ENCODE measurements around the gene UBASH3A. TPM values are rescaled to one million over a fixed set of nuclear protein-coding genes. Genes with fewer than 3 reads are reported as not detected.

Gene UBASH3A
- total RNA-seq, 5 donors from 2014 or later (not counting 1 experiment from before 2014, with no cell fraction given), result 59.1 to 98.8 (median 80.5) TPM

- ChIA-PET POLR2A (no interaction called here), CTCF (no interaction called here)
- Histone ChIP-seq H3K4me1 (ENCODE audit: control insufficient read depth in 1 of 2, extremely low read depth in 1 of 2, insufficient read depth in 2 of 2, low read length in 2 of 2) (peaks cover 9 to 17% of the 10 kb centered on the region in 2 experiments), H3K9me3 (no peaks in the 10 kb centered on the region), H3K27ac (ENCODE audit: low read length) (no peak overlapping the region), H3K4me3 (ENCODE audit: control insufficient read depth in 1 of 2, extremely low read depth in 1 of 2, low read length in 1 of 2) (no peak overlapping the region), H3K27me3 (replicated peaks in 1 of 2; ENCODE audit: control insufficient read depth in 2 of 2, extremely low read depth in 1 of 2, insufficient read depth in 2 of 2, low read length in 1 of 2) (peaks cover 0 to 17% of the 10 kb centered on the region in 2 experiments), H3K36me3 (ENCODE audit: control insufficient read depth in 2 of 2, extremely low read depth in 1 of 2, insufficient read depth in 1 of 2, low read length in 1 of 2) (no peaks in the 10 kb centered on the region)
- peak overlapping the region in 1 of 2 donors; percentile 39 for H3K27ac Mint-ChIP-seq
- WGBS (ENCODE audit: insufficient coverage), result 50% methylated on average over 2 of the region's 8 CpGs
- no peaks in the 10 kb centered on the region for H3K9me3 Mint-ChIP-seq
- DNase-seq (no peak), ATAC-seq (replicated peaks in 1 of 4) (no peak)
- peaks cover 16 to 27% (median 16%) of the 10 kb centered on the region in 3 donors for H3K4me1 Mint-ChIP-seq
- H3K36me3 Mint-ChIP-seq, result peaks cover 3% of the 10 kb centered on the region
- no peak overlapping the region for H3K4me3 Mint-ChIP-seq
- H3K27me3 Mint-ChIP-seq, result peaks cover 9 to 11% of the 10 kb centered on the region in 2 donors
These were observed 88.5 kb downstream of the UBASH3A start for GRCh38 chr21:42492201-42492600.

DNA sequence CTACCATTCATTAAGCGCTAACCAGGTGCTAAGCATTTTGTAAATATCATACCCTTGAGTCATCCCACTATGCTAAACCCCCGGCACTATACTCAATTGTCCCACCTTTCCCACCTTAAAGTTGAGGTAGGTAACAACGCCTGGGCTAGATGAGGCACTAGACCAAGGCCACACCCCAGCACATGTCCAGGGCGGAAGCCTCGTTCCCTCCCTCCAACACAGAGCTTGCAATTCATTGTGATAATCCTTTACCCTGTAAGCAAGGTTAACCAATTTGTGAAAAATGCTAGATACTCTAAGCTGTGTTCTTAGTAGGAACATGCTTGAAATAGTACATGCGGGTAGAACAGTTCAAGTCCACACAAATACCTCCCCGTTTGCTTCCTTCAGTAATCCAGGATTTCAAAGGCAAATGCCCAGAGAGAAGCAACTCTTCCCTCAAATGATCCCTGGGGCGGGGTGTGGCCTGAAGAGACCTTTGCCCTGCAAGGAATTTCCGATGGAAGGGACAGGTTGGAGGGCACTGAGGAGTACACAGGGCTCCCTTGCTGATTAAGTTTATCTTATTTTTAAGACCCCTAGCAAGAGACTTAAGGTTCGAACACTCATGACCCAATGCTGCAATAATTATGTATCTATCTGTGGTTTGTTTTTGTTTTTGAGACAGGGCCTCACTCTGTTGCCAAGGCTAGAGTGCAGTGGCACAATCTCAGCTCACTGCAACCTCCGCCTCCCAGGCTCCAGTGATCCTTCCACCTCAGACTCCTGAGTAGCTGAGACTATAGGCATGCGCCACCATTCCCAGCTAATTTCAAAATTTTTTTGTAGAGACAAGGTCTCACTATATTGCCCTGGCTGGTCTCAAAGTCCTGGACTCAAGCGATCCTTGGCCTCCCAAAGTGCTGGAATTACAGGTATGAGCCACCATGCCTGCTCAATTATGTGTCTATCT is 89.7 kb downstream of the UBASH3A start:
- Mint-ChIP-seq H3K4me1 (peaks cover 16 to 28% (median 17%) of the 10 kb centered on the region in 3 donors), H3K36me3 (peaks cover 3% of the 10 kb centered on the region), H3K4me3 (no peak overlapping the region), H3K9me3 (no peaks in the 10 kb centered on the region), H3K27ac (no peak overlapping the region), H3K27me3 (peaks cover 6% of the 10 kb centered on the region in 2 donors)
- WGBS (ENCODE audit: insufficient coverage), result 87% methylated on average over 3 of the region's 13 CpGs
- Histone ChIP-seq H3K4me1 (ENCODE audit: control insufficient read depth in 1 of 2, extremely low read depth in 1 of 2, insufficient read depth in 2 of 2, low read length in 2 of 2) (peaks cover 9 to 17% of the 10 kb centered on the region in 2 experiments), H3K4me3 (ENCODE audit: control insufficient read depth in 1 of 2, extremely low read depth in 1 of 2, low read length in 1 of 2) (no peak overlapping the region), H3K27me3 (replicated peaks in 1 of 2; ENCODE audit: control insufficient read depth in 2 of 2, extremely low read depth in 1 of 2, insufficient read depth in 2 of 2, low read length in 1 of 2) (peaks cover 0 to 14% of the 10 kb centered on the region in 2 experiments), H3K36me3 (ENCODE audit: control insufficient read depth in 2 of 2, extremely low read depth in 1 of 2, insufficient read depth in 1 of 2, low read length in 1 of 2) (no peaks in the 10 kb centered on the region), H3K9me3 (no peaks in the 10 kb centered on the region), H3K27ac (ENCODE audit: low read length) (no peak overlapping the region)
- ATAC-seq (replicated peaks in 1 of 4), result no peak
- DNase-seq, result no peak
- CTCF ChIA-PET, result no interaction called here
- POLR2A ChIA-PET, result no interaction called here

- CTCF ChIA-PET, result interaction anchor here in 1 of 2 donors (0.5 to 0.6 kb wide), 2 partner anchors 25 to 39 kb away, joined by 3 to 6 read pairs; no protein-coding TSS in a partner anchor
These were observed 91.3 kb downstream of the UBASH3A start for GRCh38 chr21:42495027-42495426.

DNA sequence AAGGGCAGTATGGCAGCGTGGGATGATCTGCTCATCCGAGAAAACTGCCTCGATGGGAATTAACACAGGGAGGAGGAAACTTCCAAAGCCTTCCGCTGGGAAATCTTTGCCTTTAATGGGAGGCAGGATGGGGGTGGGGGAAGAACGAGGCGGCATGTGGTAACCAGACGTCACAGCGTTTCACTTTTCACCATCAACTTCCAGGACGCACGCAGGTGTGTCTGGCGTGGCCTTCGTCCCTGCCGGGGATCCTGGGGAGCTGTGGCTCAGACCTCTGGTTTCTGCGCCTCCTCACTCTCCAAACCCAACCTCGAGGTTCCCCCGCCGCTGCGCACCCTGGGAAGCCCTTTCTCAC is 92.0 kb downstream of the UBASH3A start:
- no peak for DNase-seq
- POLR2A ChIA-PET, result interaction anchor here (0.5 to 0.6 kb wide), 2 partner anchors 35 to 276 kb away, joined by 4 to 5 read pairs; no protein-coding TSS in a partner anchor

More at GRCh38 chr21:42495027-42495426, 91.3 kb downstream of the UBASH3A start:
- H3K4me1 Mint-ChIP-seq, result peaks cover 16 to 28% (median 17%) of the 10 kb centered on the region in 3 donors
- no peaks in the 10 kb centered on the region for H3K9me3 ChIP-seq
- POLR2A ChIA-PET, result interaction anchor here in 1 of 2 donors (0.6 kb wide), 1 partner anchor 35 kb away, joined by 5 read pairs; no protein-coding TSS in a partner anchor
- no peaks in the 10 kb centered on the region for H3K9me3 Mint-ChIP-seq
- no peak overlapping the region for H3K27ac Mint-ChIP-seq
- peaks cover 2 to 6% of the 10 kb centered on the region in 2 donors for H3K27me3 Mint-ChIP-seq
- peaks cover 0 to 21% of the 10 kb centered on the region in 2 experiments for H3K27me3 ChIP-seq (replicated peaks in 1 of 2; ENCODE audit: control insufficient read depth in 2 of 2, extremely low read depth in 1 of 2, insufficient read depth in 2 of 2, low read length in 1 of 2)
- no peak overlapping the region for H3K4me3 ChIP-seq (ENCODE audit: control insufficient read depth in 1 of 2, extremely low read depth in 1 of 2, low read length in 1 of 2)
- peak overlapping the region; percentile 87 to 90 (median 87) for H3K4me3 Mint-ChIP-seq
- H3K27ac ChIP-seq (ENCODE audit: low read length), result no peak overlapping the region
- 98% methylated on average over 5 of the region's 5 CpGs for WGBS (ENCODE audit: insufficient coverage)
- H3K36me3 Mint-ChIP-seq, result no peaks in the 10 kb centered on the region
- H3K4me1 ChIP-seq (ENCODE audit: control insufficient read depth in 1 of 2, extremely low read depth in 1 of 2, insufficient read depth in 2 of 2, low read length in 2 of 2), result peaks cover 9 to 17% of the 10 kb centered on the region in 2 experiments
- no peak for DNase-seq
- ATAC-seq (replicated peaks in 1 of 4), result no peak
- no peaks in the 10 kb centered on the region for H3K36me3 ChIP-seq (ENCODE audit: control insufficient read depth in 2 of 2, extremely low read depth in 1 of 2, insufficient read depth in 1 of 2, low read length in 1 of 2)

GRCh38 chr21:42496120-42496838 is 92.6 kb downstream of the UBASH3A start, which contains the start of gene RSPH1:
Gene RSPH1 (minus strand): TSS chr21:42496224. CDS start chr21:42496186, 38 bp downstream.
- peaks cover 4% of the 10 kb centered on the region in 2 donors for H3K27me3 Mint-ChIP-seq
- ChIA-PET POLR2A (interaction anchor here in 1 of 2 donors (0.5 kb wide), 1 partner anchor 276 kb away, joined by 4 read pairs; no protein-coding TSS in a partner anchor), CTCF (no interaction called here)
- Histone ChIP-seq H3K27me3 (replicated peaks in 1 of 2; ENCODE audit: control insufficient read depth in 2 of 2, extremely low read depth in 1 of 2, insufficient read depth in 2 of 2, low read length in 1 of 2) (peaks cover 0 to 21% of the 10 kb centered on the region in 2 experiments), H3K9me3 (no peaks in the 10 kb centered on the region), H3K36me3 (ENCODE audit: control insufficient read depth in 2 of 2, extremely low read depth in 1 of 2, insufficient read depth in 1 of 2, low read length in 1 of 2) (no peaks in the 10 kb centered on the region), H3K27ac (ENCODE audit: low read length) (peak within 1 kb of the TSS; percentile 65), H3K4me3 (ENCODE audit: control insufficient read depth in 1 of 2, extremely low read depth in 1 of 2, low read length in 1 of 2) (peak within 1 kb of the TSS; percentile 70 to 73), H3K4me1 (ENCODE audit: control insufficient read depth in 1 of 2, extremely low read depth in 1 of 2, insufficient read depth in 2 of 2, low read length in 2 of 2) (peaks cover 9 to 17% of the 10 kb centered on the region in 2 experiments)
- no peaks in the 10 kb centered on the region for H3K9me3 Mint-ChIP-seq
- DNase-seq (peak; percentile 96 to 99 (median 98)), ATAC-seq (replicated peaks in 1 of 4) (peak; percentile 96 to 99 (median 98))
- peak within 1 kb of the TSS; percentile 66 to 73 for H3K27ac Mint-ChIP-seq
- peak within 1 kb of the TSS; percentile 87 to 90 (median 87) for H3K4me3 Mint-ChIP-seq
- no peaks in the 10 kb centered on the region for H3K36me3 Mint-ChIP-seq
- peaks cover 16 to 28% (median 17%) of the 10 kb centered on the region in 3 donors for H3K4me1 Mint-ChIP-seq
- WGBS (ENCODE audit: insufficient coverage), result under 1% methylated on average over 58 of the region's 58 CpGs

More for the DNA sequence above, 92.0 kb downstream of the UBASH3A start:
- peaks cover 0 to 21% of the 10 kb centered on the region in 2 experiments for H3K27me3 ChIP-seq (replicated peaks in 1 of 2; ENCODE audit: control insufficient read depth in 2 of 2, extremely low read depth in 1 of 2, insufficient read depth in 2 of 2, low read length in 1 of 2)
- CTCF ChIA-PET, result interaction anchor here in 1 of 2 donors (0.5 kb wide), 1 partner anchor 26 kb away, joined by 3 read pairs; no protein-coding TSS in a partner anchor
- H3K4me1 ChIP-seq (ENCODE audit: control insufficient read depth in 1 of 2, extremely low read depth in 1 of 2, insufficient read depth in 2 of 2, low read length in 2 of 2), result peaks cover 9 to 17% of the 10 kb centered on the region in 2 experiments
- H3K36me3 Mint-ChIP-seq, result no peaks in the 10 kb centered on the region
- H3K9me3 ChIP-seq, result no peaks in the 10 kb centered on the region
- peak overlapping the region; percentile 31 to 68 for H3K27ac Mint-ChIP-seq
- H3K4me1 Mint-ChIP-seq, result peaks cover 16 to 28% (median 17%) of the 10 kb centered on the region in 3 donors
- 0% methylated on average over 13 of the region's 18 CpGs for WGBS (ENCODE audit: insufficient coverage)
- ATAC-seq (replicated peaks in 1 of 4), result no peak
- no peak overlapping the region for H3K27ac ChIP-seq (ENCODE audit: low read length)
- no peaks in the 10 kb centered on the region for H3K36me3 ChIP-seq (ENCODE audit: control insufficient read depth in 2 of 2, extremely low read depth in 1 of 2, insufficient read depth in 1 of 2, low read length in 1 of 2)
- H3K4me3 Mint-ChIP-seq, result peak overlapping the region; percentile 87 to 90 (median 87)
- peak overlapping the region; percentile 52 to 70 for H3K4me3 ChIP-seq (ENCODE audit: control insufficient read depth in 1 of 2, extremely low read depth in 1 of 2, low read length in 1 of 2)
- no peaks in the 10 kb centered on the region for H3K9me3 Mint-ChIP-seq
- peaks cover 4% of the 10 kb centered on the region in 2 donors for H3K27me3 Mint-ChIP-seq

Data from T-cell (primary cell).